WERI-Rb-1 (cell line): ENCODE measurements around the gene ZBTB33.

ENCODE experiments used
- DNase-seq: peaks from one replicate; pipeline ENCODE4 v3.0.0-alpha.2; 2020
- H3K27ac ChIP-seq: fragments of 250-450 bp; sonication (Bioruptor Pico); 2 replicates; pipeline ENCODE4 v1.5.1; 2020; ENCODE audit warnings: mild to moderate bottlenecking, moderate library complexity
- H3K27me3 ChIP-seq: fragments of 250-450 bp; sonication (Bioruptor Pico); 2 replicates; pipeline ENCODE4 v1.5.1; 2021; ENCODE audit warnings: mild to moderate bottlenecking, low read depth, moderate library complexity; ENCODE audit not compliant: insufficient read depth, severe bottlenecking
- H3K36me3 ChIP-seq: fragments of 250-450 bp; sonication (Bioruptor Pico); 2 replicates; pipeline ENCODE4 v1.5.1; 2020; ENCODE audit warnings: mild to moderate bottlenecking, moderate library complexity
- H3K4me3 ChIP-seq: 2 replicates; pipeline ENCODE4 v1.5.1; 2011; ENCODE audit warnings: low read depth, mild to moderate bottlenecking, control low read depth, low read length
- H3K9me3 ChIP-seq: fragments of 250-450 bp; sonication (Bioruptor Pico); 2 replicates; pipeline ENCODE4 v1.5.1; 2021; ENCODE audit warnings: mild to moderate bottlenecking, moderate library complexity; ENCODE audit not compliant: severe bottlenecking
- CTCF ChIP-seq: IDR thresholded peaks from 2 replicates; pipeline ENCODE4 v1.5.1; 2011; ENCODE audit warnings: low read depth, mild to moderate bottlenecking, control low read depth, inconsistent platforms, low read length

Gene ZBTB33

GRCh38 chrX:120301497-120301896 is 50.9 kb downstream of the ZBTB33 start:
- H3K36me3 ChIP-seq, result no peaks in the 10 kb centered on the region
- H3K9me3 ChIP-seq, result no peaks in the 10 kb centered on the region
- peaks cover 14% of the 10 kb centered on the region for H3K27me3 ChIP-seq
- DNase-seq, result no peak
- no peak overlapping the region for H3K4me3 ChIP-seq
- no peak overlapping the region for H3K27ac ChIP-seq
- TF ChIP-seq CTCF, result no peak

- Histone ChIP-seq H3K36me3 (no peaks in the 10 kb centered on the region), H3K27ac (no peak overlapping the region), H3K9me3 (no peaks in the 10 kb centered on the region), H3K4me3 (no peak overlapping the region), H3K27me3 (peaks cover 18% of the 10 kb centered on the region)
- no peak for TF ChIP-seq CTCF
- no peak for DNase-seq
Measured at GRCh38 chrX:120301960-120302359, 51.3 kb downstream of the ZBTB33 start.

- DNase-seq, result no peak
- H3K27ac ChIP-seq, result no peak overlapping the region
- peaks cover 23% of the 10 kb centered on the region for H3K27me3 ChIP-seq
Measured at GRCh38 chrX:120302434-120302833, 51.8 kb downstream of the ZBTB33 start.

GRCh38 chrX:120304256-120304655 is 53.6 kb downstream of the ZBTB33 start:
- H3K27ac ChIP-seq, result no peak overlapping the region
- DNase-seq, result no peak
- no peak overlapping the region for H3K4me3 ChIP-seq
- peaks cover 41% of the 10 kb centered on the region for H3K27me3 ChIP-seq
- no peaks in the 10 kb centered on the region for H3K36me3 ChIP-seq
- no peaks in the 10 kb centered on the region for H3K9me3 ChIP-seq
- no peak for TF ChIP-seq CTCF

More at GRCh38 chrX:120302434-120302833, 51.8 kb downstream of the ZBTB33 start:
- Histone ChIP-seq H3K9me3 (no peaks in the 10 kb centered on the region), H3K36me3 (no peaks in the 10 kb centered on the region), H3K4me3 (no peak overlapping the region)
- no peak for TF ChIP-seq CTCF

GRCh38 chrX:120305531-120306141 is 55.0 kb downstream of the ZBTB33 start:
- DNase-seq, result no peak
- Histone ChIP-seq H3K27ac (no peak overlapping the region), H3K4me3 (no peak overlapping the region), H3K9me3 (no peaks in the 10 kb centered on the region), H3K27me3 (peaks cover 53% of the 10 kb centered on the region), H3K36me3 (no peaks in the 10 kb centered on the region)
- TF ChIP-seq CTCF, result no peak

GRCh38 chrX:120306630-120307029 is 56.0 kb downstream of the ZBTB33 start:
- no peak overlapping the region for H3K27ac ChIP-seq
- no peaks in the 10 kb centered on the region for H3K9me3 ChIP-seq
- peaks cover 61% of the 10 kb centered on the region for H3K27me3 ChIP-seq

More at GRCh38 chrX:120306630-120307029, 56.0 kb downstream of the ZBTB33 start:
- no peak for DNase-seq
- no peak overlapping the region for H3K4me3 ChIP-seq
- no peak for TF ChIP-seq CTCF
- H3K36me3 ChIP-seq, result no peaks in the 10 kb centered on the region
